SIG-M5 treated with dmso at 0.1 percent for 504 hours (cell line): Measurements from ENCODE around the gene PRORP.
"Not testable (repeated sequence)": the region's sequence is repeated elsewhere in the genome, so short reads cannot be mapped to it uniquely, and the experiment has no call there.

Source experiments
- DNase-seq: peaks from one replicate; lab custom pipeline; 2025; ENCODE audit not compliant: unreplicated experiment; lab: John Stamatoyannopoulos, UW

The PRORP gene

GRCh38 chr14:35134329-35135123, 12.2 kb downstream of the PRORP start:
- DNase-seq, result no peak

- DNase-seq, result no peak
Observed at GRCh38 chr14:35138585-35138984, 16.2 kb downstream of the PRORP start.

GRCh38 chr14:35140718-35141581, 18.6 kb downstream of the PRORP start:
- DNase-seq, result peak; percentile 33

- no peak for DNase-seq
Observed at GRCh38 chr14:35144029-35144428, 21.7 kb downstream of the PRORP start.

GRCh38 chr14:35146711-35147149, 24.4 kb downstream of the PRORP start:
- no peak for DNase-seq

- no peak for DNase-seq
Observed at GRCh38 chr14:35147186-35147585, 24.8 kb downstream of the PRORP start.

GRCh38 chr14:35147711-35148110, 25.4 kb downstream of the PRORP start:
- no peak for DNase-seq

GRCh38 chr14:35149239-35149638, 26.9 kb downstream of the PRORP start:
- DNase-seq, result no peak

- not testable (repeated sequence) for DNase-seq
Observed at GRCh38 chr14:35152531-35152930, 30.2 kb downstream of the PRORP start.

GRCh38 chr14:35154016-35154415, 31.7 kb downstream of the PRORP start:
- no peak for DNase-seq

GRCh38 chr14:35155962-35156361, 33.6 kb downstream of the PRORP start:
- no peak for DNase-seq

GRCh38 chr14:35158491-35158890, 36.1 kb downstream of the PRORP start:
- no peak for DNase-seq

GRCh38 chr14:35158951-35159653, 36.8 kb downstream of the PRORP start:
- no peak for DNase-seq

GRCh38 chr14:35159742-35160409, 37.5 kb downstream of the PRORP start:
- no peak for DNase-seq

GRCh38 chr14:35161231-35161630, 38.9 kb downstream of the PRORP start:
- no peak for DNase-seq

- no peak for DNase-seq
Observed at GRCh38 chr14:35163384-35163783, 41.0 kb downstream of the PRORP start.

- DNase-seq, result no peak
Observed at GRCh38 chr14:35164849-35165248, 42.5 kb downstream of the PRORP start.

GRCh38 chr14:35167496-35167895, 45.1 kb downstream of the PRORP start:
- DNase-seq, result no peak
